Parathyroid adenoma (tissue), 2 donors: Measurements from ENCODE around the gene SYP.

ENCODE experiments used
- H2AFZ ChIP-seq: fragments of 300-600 bp; sonication (generic); one replicate; pipeline ENCODE4 v1.7.0; 2017; ENCODE audit warnings: antibody characterized with exemption, mild to moderate bottlenecking
- H3K27ac ChIP-seq: fragments of 300-600 bp; sonication (generic); one replicate; pipeline ENCODE4 v1.7.0; 2017
- H3K27me3 ChIP-seq: fragments of 300-600 bp; sonication (generic); one replicate; pipeline ENCODE4 v1.7.0; 2017; ENCODE audit warnings: low read length; ENCODE audit not compliant: control insufficient read depth, insufficient read depth
- H3K36me3 ChIP-seq: fragments of 300-600 bp; sonication (generic); one replicate; pipeline ENCODE4 v1.7.0; 2017; ENCODE audit warnings: low read length; ENCODE audit not compliant: control insufficient read depth, insufficient read depth
- H3K4me1 ChIP-seq: fragments of 300-600 bp; sonication (generic); one replicate; pipeline ENCODE4 v1.7.0; 2017; ENCODE audit warnings: control low read depth
- H3K4me2 ChIP-seq: fragments of 300-600 bp; sonication (generic); one replicate; pipeline ENCODE4 v1.7.0; 2017; ENCODE audit warnings: low read length
- H3K4me3 ChIP-seq: fragments of 300-600 bp; sonication (generic); one replicate; pipeline ENCODE4 v1.7.0; 2017; ENCODE audit warnings: low read depth, low read length
- H3K79me2 ChIP-seq: fragments of 300-600 bp; sonication (generic); one replicate; pipeline ENCODE4 v1.7.0; 2017; ENCODE audit warnings: control low read depth
- H3K9ac ChIP-seq: fragments of 300-600 bp; sonication (generic); one replicate; pipeline ENCODE4 v1.7.0; 2017; ENCODE audit warnings: mild to moderate bottlenecking
- H3K9me3 ChIP-seq: fragments of 300-600 bp; sonication (generic); one replicate; pipeline ENCODE4 v1.7.0; 2017; ENCODE audit warnings: low read length; ENCODE audit not compliant: control insufficient read depth
- CTCF ChIP-seq: fragments of 300-600 bp; sonication (generic); IDR thresholded peaks from one replicate; pipeline ENCODE4 v1.7.0; 2017; ENCODE audit warnings: antibody characterized with exemption, mild to moderate bottlenecking
- donor health status: primary hyperparathyroidism.

SYP gene

GRCh38 chrX:49214416-49214815, 14.4 kb upstream of the SYP start:
- H3K9me3 ChIP-seq: no peaks in the 10 kb centered on the region
- no peak for TF ChIP-seq CTCF
- H2AFZ ChIP-seq: no peak overlapping the region
- no peaks in the 10 kb centered on the region for H3K27me3 ChIP-seq
- H3K4me1 ChIP-seq: no peaks in the 10 kb centered on the region
- H3K27ac ChIP-seq: no peak overlapping the region
- H3K4me2 ChIP-seq: no peak overlapping the region
- H3K4me3 ChIP-seq: no peak overlapping the region
- H3K79me2 ChIP-seq: no peaks in the 10 kb centered on the region
- no peak overlapping the region for H3K9ac ChIP-seq
- H3K36me3 ChIP-seq: no peaks in the 10 kb centered on the region

- H3K36me3 ChIP-seq: no peaks in the 10 kb centered on the region
- H3K27ac ChIP-seq: no peak overlapping the region
- H3K4me3 ChIP-seq: no peak overlapping the region
- no peaks in the 10 kb centered on the region for H3K9me3 ChIP-seq
- no peak overlapping the region for H3K9ac ChIP-seq
- no peaks in the 10 kb centered on the region for H3K79me2 ChIP-seq
- no peak overlapping the region for H2AFZ ChIP-seq
- no peaks in the 10 kb centered on the region for H3K27me3 ChIP-seq
- TF ChIP-seq CTCF: no peak
- H3K4me1 ChIP-seq: no peaks in the 10 kb centered on the region
- H3K4me2 ChIP-seq: no peak overlapping the region
Measured at GRCh38 chrX:49212861-49213260, 12.9 kb upstream of the SYP start.

- H3K36me3 ChIP-seq: no peaks in the 10 kb centered on the region
- H3K4me2 ChIP-seq: no peak overlapping the region
- H3K27ac ChIP-seq: no peak overlapping the region
- no peak overlapping the region for H3K4me3 ChIP-seq
- no peak for TF ChIP-seq CTCF
- no peak overlapping the region for H3K9ac ChIP-seq
- no peaks in the 10 kb centered on the region for H3K4me1 ChIP-seq
- no peaks in the 10 kb centered on the region for H3K9me3 ChIP-seq
- no peaks in the 10 kb centered on the region for H3K79me2 ChIP-seq
- no peak overlapping the region for H2AFZ ChIP-seq
- H3K27me3 ChIP-seq: no peaks in the 10 kb centered on the region
Measured at GRCh38 chrX:49212209-49212608, 12.2 kb upstream of the SYP start.

- no peak overlapping the region for H2AFZ ChIP-seq
- H3K27ac ChIP-seq: no peak overlapping the region
- no peak overlapping the region for H3K9ac ChIP-seq
- no peaks in the 10 kb centered on the region for H3K9me3 ChIP-seq
- H3K27me3 ChIP-seq: no peaks in the 10 kb centered on the region
- no peak for TF ChIP-seq CTCF
- H3K79me2 ChIP-seq: no peaks in the 10 kb centered on the region
- no peak overlapping the region for H3K4me3 ChIP-seq
- no peaks in the 10 kb centered on the region for H3K4me1 ChIP-seq
- no peaks in the 10 kb centered on the region for H3K36me3 ChIP-seq
- no peak overlapping the region for H3K4me2 ChIP-seq
Measured at GRCh38 chrX:49211074-49211473, 11.1 kb upstream of the SYP start.

- H3K9me3 ChIP-seq: no peaks in the 10 kb centered on the region
- TF ChIP-seq CTCF: no peak
- H3K27ac ChIP-seq: no peak overlapping the region
- no peaks in the 10 kb centered on the region for H3K79me2 ChIP-seq
- H3K4me3 ChIP-seq: no peak overlapping the region
- H3K4me1 ChIP-seq: no peaks in the 10 kb centered on the region
- H3K27me3 ChIP-seq: no peaks in the 10 kb centered on the region
- no peaks in the 10 kb centered on the region for H3K36me3 ChIP-seq
- no peak overlapping the region for H2AFZ ChIP-seq
- H3K9ac ChIP-seq: no peak overlapping the region
- H3K4me2 ChIP-seq: no peak overlapping the region
Measured at GRCh38 chrX:49210406-49210805, 10.4 kb upstream of the SYP start.
